K562 (cell line): ENCODE measurements around the gene RBMX. TPM values are rescaled to one million over a fixed set of nuclear protein-coding genes. Genes with fewer than 3 reads are reported as not detected.

Experiments
- ARNT ChIP-seq, 2 experiments: fragments of 450-650 bp; IDR thresholded peaks; 2 replicates each; pipeline ENCODE4 v1.6.1; 2016; ENCODE audit warnings: mild to moderate bottlenecking in 1 of 2
- BCLAF1 ChIP-seq, 2 experiments: fragments of 450-650 bp in 1 of 2; IDR thresholded peaks; 2 replicates each; pipeline ENCODE4 v1.6.1; 2011 to 2017; ENCODE audit warnings: low read depth in 2 of 2, antibody characterized with exemption in 1 of 2, borderline replicate concordance in 1 of 2, low read length in 1 of 2, mild to moderate bottlenecking in 1 of 2, mixed read lengths in 1 of 2; ENCODE audit not compliant: control insufficient read depth in 1 of 2
- CEBPG ChIP-seq, 3 experiments: fragments of 200-800 bp in 1 of 3; sonication (Bioruptor generic) in 1 of 3; sonication (generic) in 1 of 3; formaldehyde crosslinking in 1 of 3; IDR thresholded peaks in 2 of 3; conservative IDR thresholded peaks in 1 of 3; 2 replicates each; pipeline versions ENCODE4 v1.6.1 to v1.8.0; 2016 to 2022; ENCODE audit warnings: missing compliant biosample characterization in 2 of 3, missing genetic modification characterization in 2 of 3, mild to moderate bottlenecking in 1 of 3, missing genetic modification reagents in 1 of 3
- CUX1 ChIP-seq: fragments of 200-800 bp; sonication (Bioruptor generic); IDR thresholded peaks from 2 replicates; pipeline ENCODE4 v1.6.1; 2016; ENCODE audit warnings: missing genetic modification characterization, missing compliant biosample characterization
- HES1 ChIP-seq: fragments of 450-650 bp; IDR thresholded peaks from 2 replicates; pipeline ENCODE4 v1.6.1; 2016; ENCODE audit warnings: low read depth, mild to moderate bottlenecking, moderate library complexity
- MLLT1 ChIP-seq, 2 experiments: fragments of 450-650 bp; IDR thresholded peaks; 2 replicates each; pipeline ENCODE4 v1.6.1; 2016
- PURB ChIP-seq: sonication (generic); formaldehyde crosslinking; IDR thresholded peaks from 2 replicates; pipeline ENCODE4 v1.9.0; 2021; ENCODE audit warnings: low read depth, mild to moderate bottlenecking, missing genetic modification reagents
- RNF2 ChIP-seq: sonication (generic); IDR thresholded peaks from 2 replicates; pipeline ENCODE4 v1.6.1; 2016
- XRCC3 ChIP-seq: fragments of 450-650 bp; IDR thresholded peaks from 2 replicates; pipeline ENCODE4 v1.6.1; 2017; ENCODE audit warnings: mild to moderate bottlenecking, moderate library complexity
- ZKSCAN8 ChIP-seq: fragments of 200-800 bp; sonication (Bioruptor generic); IDR thresholded peaks from 2 replicates; pipeline ENCODE4 v1.6.1; 2016; ENCODE audit warnings: missing genetic modification characterization, missing compliant biosample characterization
- ZNF174 ChIP-seq: fragments of 250-450 bp; sonication (Bioruptor Pico); IDR thresholded peaks from 2 replicates; pipeline ENCODE4 v1.4.0; 2020; ENCODE audit warnings: mild to moderate bottlenecking
- polyA plus RNA-seq, 8 experiments: library from polyadenylated mRNA; depleted of rRNA in 4 of 8; stranded (reverse) in 5 of 8; unstranded in 3 of 8; fragments of >200 nt; fragmentation: Nextera tagmentation in 2 of 8; fragmentation: Illumina TruSeq in 1 of 8; extraction: Ambion mirVana in 2 of 8; extraction: Trizol in 1 of 8; gene quantifications; 2 replicates each; pipeline versions ENCODE4 v1.2.1 to v1.2.3, GENCODE V29; 2011 to 2014; ENCODE audit warnings: inconsistent platforms in 1 of 8, missing spikeins in 1 of 8
- total RNA-seq, 7 experiments: library from RNA; depleted of rRNA in 6 of 7; stranded (reverse); fragments of >200 nt in 6 of 7; fragmentation: Illumina TruSeq in 2 of 7; extraction: Trizol in 2 of 7; gene quantifications; 2 replicates each; pipeline versions ENCODE4 v1.2.1 to v1.2.3, GENCODE V29; 2011 to 2021; ENCODE audit warnings: low replicate concordance in 1 of 7
- TF ChIP-seq, protein P1 (sequence below), 2 experiments: fragments of 450-650 bp; IDR thresholded peaks; 2 replicates each; pipeline ENCODE4 v1.6.1; 2018; ENCODE audit warnings: mild to moderate bottlenecking in 2 of 2, low read depth in 1 of 2; ENCODE audit not compliant: partially characterized antibody in 2 of 2

RBMX gene
- total and polyA plus RNA-seq, 9 of the 15 experiments (the other 6 are each of a cell fraction or from before 2014, with no cell fraction given), result 405 to 671 (median 540) TPM

GRCh38 chrX:136847874-136848273, 32.7 kb downstream of the RBMX start (continued):
- TF ChIP-seq HES1, result peak; percentile 84
- TF ChIP-seq PURB (CRISPR knock-in tag), result no peak
- TF ChIP-seq, protein P1, sequence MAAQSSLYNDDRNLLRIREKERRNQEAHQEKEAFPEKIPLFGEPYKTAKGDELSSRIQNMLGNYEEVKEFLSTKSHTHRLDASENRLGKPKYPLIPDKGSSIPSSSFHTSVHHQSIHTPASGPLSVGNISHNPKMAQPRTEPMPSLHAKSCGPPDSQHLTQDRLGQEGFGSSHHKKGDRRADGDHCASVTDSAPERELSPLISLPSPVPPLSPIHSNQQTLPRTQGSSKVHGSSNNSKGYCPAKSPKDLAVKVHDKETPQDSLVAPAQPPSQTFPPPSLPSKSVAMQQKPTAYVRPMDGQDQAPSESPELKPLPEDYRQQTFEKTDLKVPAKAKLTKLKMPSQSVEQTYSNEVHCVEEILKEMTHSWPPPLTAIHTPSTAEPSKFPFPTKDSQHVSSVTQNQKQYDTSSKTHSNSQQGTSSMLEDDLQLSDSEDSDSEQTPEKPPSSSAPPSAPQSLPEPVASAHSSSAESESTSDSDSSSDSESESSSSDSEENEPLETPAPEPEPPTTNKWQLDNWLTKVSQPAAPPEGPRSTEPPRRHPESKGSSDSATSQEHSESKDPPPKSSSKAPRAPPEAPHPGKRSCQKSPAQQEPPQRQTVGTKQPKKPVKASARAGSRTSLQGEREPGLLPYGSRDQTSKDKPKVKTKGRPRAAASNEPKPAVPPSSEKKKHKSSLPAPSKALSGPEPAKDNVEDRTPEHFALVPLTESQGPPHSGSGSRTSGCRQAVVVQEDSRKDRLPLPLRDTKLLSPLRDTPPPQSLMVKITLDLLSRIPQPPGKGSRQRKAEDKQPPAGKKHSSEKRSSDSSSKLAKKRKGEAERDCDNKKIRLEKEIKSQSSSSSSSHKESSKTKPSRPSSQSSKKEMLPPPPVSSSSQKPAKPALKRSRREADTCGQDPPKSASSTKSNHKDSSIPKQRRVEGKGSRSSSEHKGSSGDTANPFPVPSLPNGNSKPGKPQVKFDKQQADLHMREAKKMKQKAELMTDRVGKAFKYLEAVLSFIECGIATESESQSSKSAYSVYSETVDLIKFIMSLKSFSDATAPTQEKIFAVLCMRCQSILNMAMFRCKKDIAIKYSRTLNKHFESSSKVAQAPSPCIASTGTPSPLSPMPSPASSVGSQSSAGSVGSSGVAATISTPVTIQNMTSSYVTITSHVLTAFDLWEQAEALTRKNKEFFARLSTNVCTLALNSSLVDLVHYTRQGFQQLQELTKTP (IDR thresholded peaks at IDR 0.05; ENCODE audit: low read depth in 1 of 2, partially characterized antibody in 2 of 2), result peak in 1 of 2 experiments; percentile 37
- peak in 1 of 2 experiments; percentile 87; a peak in 2 of 4 replicates for TF ChIP-seq MLLT1 (IDR thresholded peaks at IDR 0.05)
- TF ChIP-seq ZKSCAN8, result no peak
- TF ChIP-seq CUX1 (CRISPR knock-in tag), result no peak
- no peak for TF ChIP-seq XRCC3
- no peak for TF ChIP-seq ZNF174 (CRISPR knock-in tag)
- no peak for TF ChIP-seq BCLAF1 (IDR thresholded peaks at IDR 0.05; ENCODE audit: borderline replicate concordance in 1 of 2, control insufficient read depth in 1 of 2, low read depth in 2 of 2, low read length in 1 of 2)
- TF ChIP-seq CEBPG (CRISPR knock-in tag; IDR thresholded peaks at IDR 0.05), result peak; percentile 32; the same call in 1 of the 2 replicates
- TF ChIP-seq CEBPG (tag; conservative IDR thresholded peaks at IDR 0.05 in 1 of 2, IDR thresholded peaks at IDR 0.05 in 1 of 2), result peak; percentile 74 to 77
- TF ChIP-seq RNF2, result peak; percentile 76; the same call in 1 of the 2 replicates
- 0 out of 4 replicates have a peak, but pooled peaks of 1 of the 2 experiments have one; percentile 32 for TF ChIP-seq ARNT (IDR thresholded peaks at IDR 0.05)
